Hepatocyte (in vitro differentiated cells): ENCODE results near the gene IL1RAPL1. TPM values are rescaled to one million over a fixed set of nuclear protein-coding genes. Genes with fewer than 3 reads are reported as not detected.

ENCODE experiments used
- DNase-seq: peaks from one replicate; pipeline ENCODE4 v3.0.0-alpha.2; 2016; ENCODE audit warnings: low spot score
- H2AFZ ChIP-seq: fragments of 200-600 bp; sonication (generic); 2 replicates; pipeline ENCODE4 v1.6.0; 2016; ENCODE audit warnings: antibody characterized with exemption, mild to moderate bottlenecking
- H3K27ac ChIP-seq: fragments of 200-600 bp; sonication (generic); 2 replicates; pipeline ENCODE4 v1.5.1; 2016; ENCODE audit warnings: mild to moderate bottlenecking
- H3K27me3 ChIP-seq: fragments of 200-600 bp; sonication (generic); 2 replicates; pipeline ENCODE4 v1.6.1; 2016
- H3K36me3 ChIP-seq: fragments of 200-600 bp; sonication (generic); replicated peaks from 2 replicates; pipeline ENCODE4 v1.5.1; 2016; ENCODE audit warnings: low read depth; ENCODE audit not compliant: insufficient read depth
- H3K4me1 ChIP-seq: fragments of 200-600 bp; sonication (generic); 2 replicates; pipeline ENCODE4 v1.5.1; 2016; ENCODE audit warnings: mild to moderate bottlenecking, moderate library complexity; ENCODE audit not compliant: insufficient read depth
- H3K4me2 ChIP-seq: fragments of 200-600 bp; sonication (generic); 2 replicates; pipeline ENCODE4 v1.6.0; 2016
- H3K4me3 ChIP-seq: fragments of 200-600 bp; sonication (generic); 2 replicates; pipeline ENCODE4 v1.5.1; 2016; ENCODE audit warnings: mild to moderate bottlenecking
- H3K79me2 ChIP-seq: fragments of 200-600 bp; sonication (generic); 2 replicates; pipeline ENCODE4 v1.6.0; 2017; ENCODE audit warnings: mild to moderate bottlenecking
- H3K9me2 ChIP-seq: fragments of 200-600 bp; sonication (generic); replicated peaks from 2 replicates; pipeline ENCODE4 v1.6.0; 2017; ENCODE audit warnings: mild to moderate bottlenecking; ENCODE audit not compliant: insufficient read depth
- H3K9me3 ChIP-seq: fragments of 200-600 bp; sonication (generic); 2 replicates; pipeline ENCODE4 v1.5.1; 2016; ENCODE audit warnings: low read depth, mild to moderate bottlenecking
- H4K20me1 ChIP-seq: fragments of 200-600 bp; sonication (generic); 2 replicates; pipeline ENCODE4 v1.6.0; 2016; ENCODE audit warnings: mild to moderate bottlenecking; ENCODE audit not compliant: insufficient read depth, poor library complexity, severe bottlenecking
- EZH2 ChIP-seq: fragments of 200-600 bp; sonication (generic); IDR thresholded peaks from 2 replicates; pipeline ENCODE4 v1.6.1; 2016; ENCODE audit warnings: antibody characterized with exemption, mild to moderate bottlenecking, borderline replicate concordance
- EZH2phosphoT487 ChIP-seq: fragments of 200-600 bp; sonication (generic); IDR thresholded peaks from one replicate; pipeline ENCODE4 v1.6.1; 2018; ENCODE audit warnings: antibody characterized with exemption, mild to moderate bottlenecking, low read depth, moderate library complexity; ENCODE audit not compliant: unreplicated experiment, severe bottlenecking
- WGBS: methylation state at CpG from one replicate; pipeline ENCODE4 v1.1.6; 2016; ENCODE audit warnings: low lambda C conversion rate; ENCODE audit errors: missing lambda C conversion rate; 5-methylcytosine and 5-hydroxymethylcytosine counted together
- polyA plus RNA-seq: library from polyadenylated mRNA; unstranded; fragments of >200 nt; fragmentation: Nextera tagmentation; extraction: Ambion mirVana; gene quantifications from 2 replicates; pipeline ENCODE4 v1.2.1, GENCODE V29; 2016
- total RNA-seq: library from RNA; depleted of rRNA; stranded (reverse); fragments of >200 nt; gene quantifications from 2 replicates; pipeline ENCODE4 v1.2.3, GENCODE V29; 2014
- TF ChIP-seq, protein P1 (sequence below): fragments of 200-600 bp; sonication (generic); IDR thresholded peaks from 2 replicates; pipeline ENCODE4 v1.5.1; 2016; ENCODE audit warnings: antibody characterized with exemption, mild to moderate bottlenecking; ENCODE audit not compliant: poor library complexity

Gene IL1RAPL1
- total and polyA plus RNA-seq, 2 experiments from 2014 or later = 0.89 to 2.7 TPM

DNA sequence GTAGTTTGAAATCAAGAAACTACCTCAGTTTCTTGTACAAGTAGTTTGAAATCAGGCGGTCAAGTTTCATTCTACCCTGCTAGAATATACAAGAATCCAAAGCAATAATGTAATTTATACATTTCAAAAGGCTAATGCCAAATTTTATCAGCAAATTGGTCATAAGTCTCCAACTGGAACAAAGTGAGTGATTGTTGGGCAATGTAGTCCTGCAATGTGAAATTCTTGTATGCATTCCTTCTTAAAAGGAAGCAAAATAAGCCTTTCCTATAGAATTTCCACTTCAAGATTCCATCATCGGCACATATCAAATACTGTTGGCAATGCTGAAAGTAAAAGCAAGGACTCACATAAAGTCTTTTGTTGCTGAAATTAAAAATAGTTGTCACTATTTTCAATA lies 334.9 kb downstream of the IL1RAPL1 start:
- H3K79me2 ChIP-seq = no peaks in the 10 kb centered on the region
- no peaks in the 10 kb centered on the region for H3K9me3 ChIP-seq
- H2AFZ ChIP-seq = no peak overlapping the region
- no peak overlapping the region for H3K4me2 ChIP-seq
- no peak overlapping the region for H3K27ac ChIP-seq
- H3K9me2 ChIP-seq = no peaks in the 10 kb centered on the region
- H3K36me3 ChIP-seq = no peaks in the 10 kb centered on the region
- H4K20me1 ChIP-seq = no peaks in the 10 kb centered on the region
- TF ChIP-seq EZH2 (no peak), EZH2phosphoT487 (no peak)
- TF ChIP-seq, protein P1, sequence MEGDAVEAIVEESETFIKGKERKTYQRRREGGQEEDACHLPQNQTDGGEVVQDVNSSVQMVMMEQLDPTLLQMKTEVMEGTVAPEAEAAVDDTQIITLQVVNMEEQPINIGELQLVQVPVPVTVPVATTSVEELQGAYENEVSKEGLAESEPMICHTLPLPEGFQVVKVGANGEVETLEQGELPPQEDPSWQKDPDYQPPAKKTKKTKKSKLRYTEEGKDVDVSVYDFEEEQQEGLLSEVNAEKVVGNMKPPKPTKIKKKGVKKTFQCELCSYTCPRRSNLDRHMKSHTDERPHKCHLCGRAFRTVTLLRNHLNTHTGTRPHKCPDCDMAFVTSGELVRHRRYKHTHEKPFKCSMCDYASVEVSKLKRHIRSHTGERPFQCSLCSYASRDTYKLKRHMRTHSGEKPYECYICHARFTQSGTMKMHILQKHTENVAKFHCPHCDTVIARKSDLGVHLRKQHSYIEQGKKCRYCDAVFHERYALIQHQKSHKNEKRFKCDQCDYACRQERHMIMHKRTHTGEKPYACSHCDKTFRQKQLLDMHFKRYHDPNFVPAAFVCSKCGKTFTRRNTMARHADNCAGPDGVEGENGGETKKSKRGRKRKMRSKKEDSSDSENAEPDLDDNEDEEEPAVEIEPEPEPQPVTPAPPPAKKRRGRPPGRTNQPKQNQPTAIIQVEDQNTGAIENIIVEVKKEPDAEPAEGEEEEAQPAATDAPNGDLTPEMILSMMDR = no peak
- no peaks in the 10 kb centered on the region for H3K27me3 ChIP-seq
- H3K4me1 ChIP-seq = no peaks in the 10 kb centered on the region
- no peak for DNase-seq
- H3K4me3 ChIP-seq = no peak overlapping the region
- WGBS = 79% methylated on average over 2 of the region's 2 CpGs

DNA sequence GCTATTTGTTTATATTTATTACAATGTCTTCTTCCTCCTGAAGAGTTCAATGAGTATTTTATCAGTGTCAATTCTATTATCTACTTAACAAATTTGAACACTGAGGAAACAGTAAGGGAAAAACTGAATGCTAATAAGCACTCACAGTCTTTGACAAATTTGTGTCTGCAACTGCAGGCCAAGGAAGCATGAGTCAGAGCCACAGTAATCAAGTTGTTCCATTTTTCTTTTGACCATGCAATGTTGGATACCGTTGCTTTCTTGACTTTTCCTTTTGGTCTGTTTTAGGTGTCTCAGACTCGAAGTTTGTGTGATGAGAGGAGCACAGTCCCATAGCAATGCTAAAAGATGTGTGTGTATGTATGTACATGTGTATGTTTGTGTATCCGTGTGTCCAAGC lies 359.6 kb downstream of the IL1RAPL1 start:
- Histone ChIP-seq H3K9me3 (no peaks in the 10 kb centered on the region), H3K27ac (no peak overlapping the region), H3K4me1 (no peaks in the 10 kb centered on the region), H3K36me3 (no peaks in the 10 kb centered on the region), H4K20me1 (no peaks in the 10 kb centered on the region), H3K9me2 (no peaks in the 10 kb centered on the region), H3K4me2 (no peak overlapping the region), H2AFZ (no peak overlapping the region), H3K79me2 (no peaks in the 10 kb centered on the region), H3K27me3 (no peaks in the 10 kb centered on the region), H3K4me3 (no peak overlapping the region)
- TF ChIP-seq EZH2phosphoT487 (no peak), EZH2 (no peak)
- TF ChIP-seq, protein P1 = no peak
- DNase-seq = no peak
- 62% methylated on average over 3 of the region's 3 CpGs for WGBS

GRCh38 chrX:28960063-28960462 lies 372.8 kb downstream of the IL1RAPL1 start:
- TF ChIP-seq EZH2phosphoT487 (no peak), EZH2 (no peak)
- TF ChIP-seq, protein P1 = no peak
- H3K27me3 ChIP-seq = no peaks in the 10 kb centered on the region
- H3K4me3 ChIP-seq = no peak overlapping the region
- H3K9me3 ChIP-seq = no peaks in the 10 kb centered on the region
- no peak overlapping the region for H2AFZ ChIP-seq
- DNase-seq = no peak
- no peaks in the 10 kb centered on the region for H3K36me3 ChIP-seq
- no peaks in the 10 kb centered on the region for H3K4me1 ChIP-seq
- no peak overlapping the region for H3K4me2 ChIP-seq
- H3K79me2 ChIP-seq = no peaks in the 10 kb centered on the region
- H3K27ac ChIP-seq = no peak overlapping the region
- no peaks in the 10 kb centered on the region for H4K20me1 ChIP-seq
- no peaks in the 10 kb centered on the region for H3K9me2 ChIP-seq
- WGBS = 66% methylated on average over 4 of the region's 4 CpGs

DNA sequence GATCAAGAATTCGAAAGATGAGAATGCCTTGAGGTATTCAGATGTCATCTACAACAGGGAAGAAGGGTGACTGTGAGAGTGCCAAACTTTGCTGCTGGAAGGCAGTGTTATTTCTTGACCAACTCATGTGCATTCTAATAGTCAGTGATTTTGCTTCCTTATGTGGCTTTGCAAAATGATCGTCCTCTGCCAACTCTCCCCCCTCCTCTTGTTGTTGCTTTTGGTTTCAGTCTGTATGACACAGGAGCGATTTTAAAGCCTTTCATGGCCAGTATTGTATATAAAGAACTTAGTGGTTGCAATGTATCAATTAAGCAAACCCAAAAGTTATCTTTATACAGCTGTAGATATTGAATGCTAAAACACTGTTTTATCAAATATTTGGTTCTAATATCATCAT lies 379.1 kb downstream of the IL1RAPL1 start:
- no peaks in the 10 kb centered on the region for H3K36me3 ChIP-seq
- H2AFZ ChIP-seq = no peak overlapping the region
- H3K4me1 ChIP-seq = no peaks in the 10 kb centered on the region
- H3K27me3 ChIP-seq = no peaks in the 10 kb centered on the region
- H3K9me2 ChIP-seq = no peaks in the 10 kb centered on the region
- no peak overlapping the region for H3K4me3 ChIP-seq
- TF ChIP-seq EZH2 = no peak
- TF ChIP-seq, protein P1 = no peak
- TF ChIP-seq EZH2phosphoT487 = no peak
- H3K27ac ChIP-seq = no peak overlapping the region
- H3K4me2 ChIP-seq = no peak overlapping the region
- H3K9me3 ChIP-seq = no peaks in the 10 kb centered on the region
- no peak for DNase-seq
- 62% methylated on average over 3 of the region's 3 CpGs for WGBS
- no peaks in the 10 kb centered on the region for H4K20me1 ChIP-seq
- H3K79me2 ChIP-seq = no peaks in the 10 kb centered on the region
